MCF 10A (cell line): ENCODE measurements around the gene PRPF40A. TPM values are rescaled to one million over a fixed set of nuclear protein-coding genes. Genes with fewer than 3 reads are reported as not detected.
A peak's percentile ranks its signal among the peaks of the same experiment; 100 is the strongest.
"Not testable (repeated sequence)": the region's sequence is repeated elsewhere in the genome, so short reads cannot be mapped to it uniquely, and the experiment has no call there.

Experiments
- BruUV-seq: library from RNA; stranded (reverse); fragments of 400-500 nt; replicated peaks from 2 replicates; lab custom pipeline; 2021; lab: Mats Ljungman, UMichigan
- CTCF ChIA-PET: fragments of 300-600 bp; sonication (Branson Sonifier 250); formaldehyde crosslinking; extraction: SDS; loops from one replicate; lab custom pipeline; 2021; ENCODE audit warnings: antibody characterized with exemption, inconsistent platforms; lab: Yijun Ruan, JAX
- POLR2A ChIA-PET: fragments of 300-600, 350-650 bp; sonication (Branson Sonifier 250); formaldehyde crosslinking; extraction: SDS; loops from one replicate; lab custom pipeline; 2020; ENCODE audit warnings: antibody characterized with exemption, inconsistent platforms; lab: Yijun Ruan, JAX
- DNase-seq: peaks from one replicate; pipeline ENCODE4 v3.0.0-alpha.2; 2018; ENCODE audit not compliant: unreplicated experiment
- H3K27ac Mint-ChIP-seq: one replicate; pipeline ENCODE4 v1.8.0; 2022; ENCODE audit warnings: mild to moderate bottlenecking, low read depth, mixed read lengths; ENCODE audit not compliant: unreplicated experiment
- H3K27me3 Mint-ChIP-seq: one replicate; pipeline ENCODE4 v1.8.0; 2022; ENCODE audit warnings: mixed read lengths; ENCODE audit not compliant: insufficient read depth, unreplicated experiment
- H3K36me3 Mint-ChIP-seq: one replicate; pipeline ENCODE4 v1.8.0; 2022; ENCODE audit warnings: mild to moderate bottlenecking, moderate library complexity, mixed read lengths; ENCODE audit not compliant: insufficient read depth, unreplicated experiment
- H3K4me1 Mint-ChIP-seq: one replicate; pipeline ENCODE4 v1.8.0; 2022; ENCODE audit warnings: mixed read lengths; ENCODE audit not compliant: insufficient read depth, unreplicated experiment
- H3K4me3 Mint-ChIP-seq: one replicate; pipeline ENCODE4 v1.8.0; 2022; ENCODE audit warnings: mild to moderate bottlenecking, moderate library complexity, mixed read lengths; ENCODE audit not compliant: unreplicated experiment
- H3K9me3 Mint-ChIP-seq: one replicate; pipeline ENCODE4 v1.8.0; 2022; ENCODE audit warnings: mixed read lengths; ENCODE audit not compliant: unreplicated experiment
- intact Hi-C: fragments of 100-400 bp; cut with micrococcal nuclease; formaldehyde crosslinking; loops from 2 replicates; pipeline ENCODE4 v1.14.1; 2022
- total RNA-seq: library from RNA; stranded (reverse); gene quantifications from 2 replicates; pipeline ENCODE4 v1.2.3, GENCODE V29; 2022
- TF ChIP-seq, protein P1 (sequence below): fragments of 200-600 bp; IDR thresholded peaks from one replicate; pipeline ENCODE4 v1.8.0; 2022; ENCODE audit warnings: antibody characterized with exemption, mild to moderate bottlenecking; ENCODE audit not compliant: unreplicated experiment

PRPF40A gene
- total RNA-seq, 1 experiment from 2014 or later: 140 TPM

DNA sequence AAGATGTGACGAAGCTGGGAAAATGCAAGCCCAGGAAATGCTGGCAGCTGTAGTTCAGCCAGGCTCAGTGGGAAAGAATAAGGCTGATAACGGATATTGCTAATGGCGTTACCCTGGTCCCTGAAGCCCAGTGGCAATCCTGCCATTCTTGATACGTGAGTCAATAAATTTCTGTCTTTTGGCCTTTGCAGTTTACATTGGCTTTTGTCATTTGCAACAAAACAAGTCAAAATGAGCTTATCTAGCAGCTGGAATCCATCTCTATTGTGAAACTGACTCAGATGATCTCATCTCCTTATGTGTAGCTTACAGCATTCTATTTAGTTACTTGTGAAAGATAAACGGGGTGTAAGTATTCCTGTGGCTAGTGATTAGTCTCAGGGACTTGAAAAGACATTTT lies 44.9 kb upstream of the PRPF40A start:
- Mint-ChIP-seq H3K4me1 (peaks cover 9% of the 10 kb centered on the region), H3K27me3 (no peaks in the 10 kb centered on the region), H3K36me3 (peaks cover 18% of the 10 kb centered on the region), H3K4me3 (no peak overlapping the region), H3K9me3 (peaks cover 2% of the 10 kb centered on the region), H3K27ac (no peak overlapping the region)
- TF ChIP-seq, protein P1, sequence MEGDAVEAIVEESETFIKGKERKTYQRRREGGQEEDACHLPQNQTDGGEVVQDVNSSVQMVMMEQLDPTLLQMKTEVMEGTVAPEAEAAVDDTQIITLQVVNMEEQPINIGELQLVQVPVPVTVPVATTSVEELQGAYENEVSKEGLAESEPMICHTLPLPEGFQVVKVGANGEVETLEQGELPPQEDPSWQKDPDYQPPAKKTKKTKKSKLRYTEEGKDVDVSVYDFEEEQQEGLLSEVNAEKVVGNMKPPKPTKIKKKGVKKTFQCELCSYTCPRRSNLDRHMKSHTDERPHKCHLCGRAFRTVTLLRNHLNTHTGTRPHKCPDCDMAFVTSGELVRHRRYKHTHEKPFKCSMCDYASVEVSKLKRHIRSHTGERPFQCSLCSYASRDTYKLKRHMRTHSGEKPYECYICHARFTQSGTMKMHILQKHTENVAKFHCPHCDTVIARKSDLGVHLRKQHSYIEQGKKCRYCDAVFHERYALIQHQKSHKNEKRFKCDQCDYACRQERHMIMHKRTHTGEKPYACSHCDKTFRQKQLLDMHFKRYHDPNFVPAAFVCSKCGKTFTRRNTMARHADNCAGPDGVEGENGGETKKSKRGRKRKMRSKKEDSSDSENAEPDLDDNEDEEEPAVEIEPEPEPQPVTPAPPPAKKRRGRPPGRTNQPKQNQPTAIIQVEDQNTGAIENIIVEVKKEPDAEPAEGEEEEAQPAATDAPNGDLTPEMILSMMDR: no peak
- BruUV-seq: no TSS peak
- intact Hi-C loops: no loop called here
- ChIA-PET POLR2A (no interaction called here), CTCF (interaction anchor here (0.6 kb wide), 1 partner anchor 46 kb away, joined by 3 read pairs; no protein-coding TSS in a partner anchor)
- no peak for DNase-seq

DNA sequence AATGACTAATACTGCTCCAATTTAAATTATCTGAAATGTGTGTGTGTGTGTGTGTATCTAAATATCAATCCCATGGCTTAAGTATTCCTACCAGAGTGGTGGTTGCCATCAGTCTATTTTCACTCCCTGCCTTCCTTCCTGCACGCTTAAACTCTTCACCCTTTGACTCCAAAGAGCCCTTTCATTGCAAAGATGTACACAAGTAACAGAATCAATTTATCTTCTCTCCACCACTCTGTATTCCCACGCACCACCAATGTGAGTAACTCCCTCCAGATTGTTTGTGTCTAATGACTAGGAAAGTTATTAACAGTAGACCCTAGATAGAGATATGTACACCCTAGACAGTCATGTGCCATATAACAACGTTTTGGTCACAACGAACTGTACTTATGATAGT lies 44.0 kb upstream of the PRPF40A start:
- Mint-ChIP-seq H3K36me3 (peaks cover 25% of the 10 kb centered on the region), H3K9me3 (no peaks in the 10 kb centered on the region), H3K4me3 (no peak overlapping the region), H3K27ac (no peak overlapping the region), H3K27me3 (no peaks in the 10 kb centered on the region), H3K4me1 (peaks cover 1% of the 10 kb centered on the region)
- DNase-seq: no peak
- ChIA-PET CTCF (interaction anchor here (1.1 kb wide), 1 partner anchor 165 kb away, joined by 3 read pairs; no protein-coding TSS in a partner anchor), POLR2A (no interaction called here)
- TF ChIP-seq, protein P1: no peak
- intact Hi-C loops: no loop called here
- BruUV-seq: no TSS peak

DNA sequence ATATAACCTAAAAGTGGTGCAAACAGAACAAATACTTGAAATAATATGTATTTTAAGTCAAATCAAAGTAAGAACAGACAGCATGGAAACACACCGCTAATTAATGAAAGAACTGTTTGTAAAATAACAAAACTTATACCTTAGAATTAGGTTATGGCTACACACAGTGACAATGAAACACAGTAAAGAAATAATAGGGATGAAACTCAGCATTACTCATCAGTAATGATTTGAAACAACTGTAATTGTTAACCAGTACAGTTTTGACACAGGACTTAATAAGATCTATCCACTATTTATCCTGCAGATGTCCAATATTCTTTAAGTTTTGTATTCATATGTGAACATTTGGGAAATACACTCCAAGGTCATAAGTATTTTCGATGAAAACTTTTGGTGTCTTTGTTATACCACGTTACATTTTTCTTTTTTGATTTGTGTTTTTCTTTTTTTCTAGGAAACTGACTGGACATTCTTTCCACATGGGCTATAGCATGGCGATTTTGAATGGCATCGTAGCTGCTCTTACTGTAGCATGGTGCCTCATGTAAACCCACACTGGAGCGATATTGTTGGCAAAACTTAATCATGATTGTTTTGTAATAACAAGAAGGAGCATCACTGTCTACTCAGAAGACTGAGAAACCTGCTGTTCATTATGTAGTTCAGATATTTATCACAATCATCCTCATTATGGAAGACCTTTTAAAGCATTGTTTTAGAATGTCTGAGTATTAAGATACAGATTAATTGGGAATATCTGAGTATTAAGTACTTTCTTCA lies 42.2 kb upstream of the PRPF40A start:
- intact Hi-C loops: loop anchor here (5.0 kb wide), 1 partner anchor 408 kb away; no protein-coding TSS in a partner anchor
- Mint-ChIP-seq H3K4me1 (no peaks in the 10 kb centered on the region), H3K27ac (no peak overlapping the region), H3K27me3 (no peaks in the 10 kb centered on the region), H3K36me3 (peaks cover 27% of the 10 kb centered on the region), H3K9me3 (no peaks in the 10 kb centered on the region), H3K4me3 (no peak overlapping the region)
- ChIA-PET CTCF (no interaction called here), POLR2A (interaction anchor here (0.7 kb wide), 1 partner anchor 399 kb away, joined by 3 read pairs; no protein-coding TSS in a partner anchor)
- TF ChIP-seq, protein P1: no peak
- no TSS peak for BruUV-seq
- DNase-seq: no peak

DNA sequence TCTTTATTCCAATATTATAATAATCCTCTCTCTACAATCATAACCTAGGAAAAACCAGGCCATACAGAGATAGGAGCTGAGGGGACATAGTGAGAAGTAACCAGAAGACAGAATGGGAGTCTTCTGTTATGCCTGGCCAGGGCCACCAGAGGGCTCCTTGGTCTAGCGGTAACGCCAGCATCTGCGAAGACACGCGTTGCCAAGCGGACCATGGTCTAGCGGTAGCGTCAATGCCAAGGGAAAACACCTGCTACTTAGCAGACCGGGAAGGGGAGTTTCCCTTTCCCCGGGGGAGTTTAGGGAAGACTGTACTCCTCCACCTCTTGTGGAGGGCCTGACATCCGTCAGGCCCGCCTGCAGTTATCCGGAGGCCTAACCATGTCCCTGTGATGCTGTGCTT lies 37.8 kb upstream of the PRPF40A start:
- DNase-seq: no peak
- no peak overlapping the region for H3K27ac Mint-ChIP-seq
- H3K36me3 Mint-ChIP-seq: peaks cover 32% of the 10 kb centered on the region
- H3K27me3 Mint-ChIP-seq: no peaks in the 10 kb centered on the region
- no TSS peak for BruUV-seq
- intact Hi-C loops: loop anchor here (5.0 kb wide), 1 partner anchor 412 kb away; no protein-coding TSS in a partner anchor
- H3K4me1 Mint-ChIP-seq: no peaks in the 10 kb centered on the region
- H3K9me3 Mint-ChIP-seq: no peaks in the 10 kb centered on the region
- no peak overlapping the region for H3K4me3 Mint-ChIP-seq
- ChIA-PET POLR2A (no interaction called here), CTCF (interaction anchor here (0.8 to 1.1 kb wide), 2 partner anchors 13 to 35 kb away, joined by 3 to 7 read pairs; no protein-coding TSS in a partner anchor)
- TF ChIP-seq, protein P1: peak; percentile 21

DNA sequence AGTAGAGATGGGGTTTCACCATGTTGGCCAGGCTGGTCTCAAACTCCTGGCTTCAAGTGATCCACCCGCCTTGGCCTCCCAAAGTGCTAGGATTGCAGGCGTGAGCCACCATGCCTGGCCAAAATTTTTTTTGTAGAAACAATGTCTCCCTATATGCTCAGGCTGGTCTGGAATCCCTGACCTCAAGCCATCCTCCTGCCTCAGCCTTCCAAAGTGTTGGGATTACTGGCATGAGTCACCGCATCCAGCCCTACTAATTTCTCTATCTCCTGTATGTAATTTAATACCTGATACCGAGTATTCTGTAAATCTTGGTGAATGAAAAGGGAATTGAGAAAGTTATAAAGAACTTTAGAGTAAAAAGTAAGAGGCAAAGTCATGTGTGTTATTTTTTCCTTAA lies 30.5 kb upstream of the PRPF40A start:
- H3K9me3 Mint-ChIP-seq, H3K4me1 Mint-ChIP-seq, H3K27ac Mint-ChIP-seq, BruUV-seq, H3K4me3 Mint-ChIP-seq, H3K27me3 Mint-ChIP-seq, POLR2A ChIA-PET: not testable (repeated sequence)
- CTCF ChIA-PET: interaction anchor here (0.6 to 2.1 kb wide), 4 partner anchors 9 to 874 kb away, joined by 3 to 8 read pairs (median 4); partner anchors contain the start of gene RPRM
- peaks cover 28% of the 10 kb centered on the region for H3K36me3 Mint-ChIP-seq
- intact Hi-C loops: loop anchor here (10.0 kb wide), 3 partner anchors 177 to 1627 kb away; partner anchors contain the start of gene STAM2
- peak; percentile 48 for DNase-seq
